HG02840 (cell line): ENCODE results near the gene MELTF.

ENCODE experiments used
- ATAC-seq: cut with Tn5 transposase; IDR thresholded peaks from one replicate; pipeline ENCODE4 v1.9.1; 2021; ENCODE audit warnings: mild to moderate bottlenecking, moderate library complexity, moderate number of reproducible peaks; ENCODE audit not compliant: unreplicated experiment, low FRiP score

Gene MELTF

DNA sequence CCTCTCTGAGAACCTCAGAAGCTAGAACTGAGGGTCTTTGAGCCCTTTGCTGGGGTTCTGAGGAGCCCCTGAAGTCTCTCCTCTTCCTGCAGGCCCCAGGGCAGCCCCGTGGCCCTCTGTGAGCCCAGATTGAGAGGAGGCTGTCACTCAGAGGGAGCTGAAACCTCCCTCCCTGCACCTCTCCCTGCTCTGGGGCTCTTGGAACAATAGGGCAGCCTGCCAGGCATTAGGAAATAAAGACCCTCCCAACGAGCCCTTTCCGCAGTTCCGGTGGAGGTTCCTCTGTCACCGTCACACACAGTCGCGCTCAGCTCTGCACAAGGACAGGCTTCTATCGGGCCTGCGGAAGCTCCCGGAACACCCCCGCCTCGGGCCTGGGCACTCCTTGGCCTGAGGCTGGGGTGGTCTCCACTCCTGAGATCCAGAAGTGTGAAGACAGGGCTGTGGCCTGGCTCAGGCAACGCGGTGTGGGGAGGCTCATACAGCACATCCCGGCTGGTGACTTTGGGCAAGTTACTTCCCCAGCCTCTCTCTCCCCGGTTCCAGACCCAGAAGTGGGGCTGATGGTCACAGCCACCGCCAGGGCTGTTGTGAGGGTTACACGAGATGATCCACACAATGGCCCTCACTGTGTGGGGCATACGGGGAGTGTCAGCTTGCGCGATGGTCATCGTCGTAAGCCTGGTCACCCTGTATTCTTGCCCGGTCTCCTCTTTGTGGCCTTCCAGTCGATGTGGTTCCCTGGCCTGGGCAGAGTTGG, 17.7 kb downstream of the MELTF start:
- no peak for ATAC-seq

DNA sequence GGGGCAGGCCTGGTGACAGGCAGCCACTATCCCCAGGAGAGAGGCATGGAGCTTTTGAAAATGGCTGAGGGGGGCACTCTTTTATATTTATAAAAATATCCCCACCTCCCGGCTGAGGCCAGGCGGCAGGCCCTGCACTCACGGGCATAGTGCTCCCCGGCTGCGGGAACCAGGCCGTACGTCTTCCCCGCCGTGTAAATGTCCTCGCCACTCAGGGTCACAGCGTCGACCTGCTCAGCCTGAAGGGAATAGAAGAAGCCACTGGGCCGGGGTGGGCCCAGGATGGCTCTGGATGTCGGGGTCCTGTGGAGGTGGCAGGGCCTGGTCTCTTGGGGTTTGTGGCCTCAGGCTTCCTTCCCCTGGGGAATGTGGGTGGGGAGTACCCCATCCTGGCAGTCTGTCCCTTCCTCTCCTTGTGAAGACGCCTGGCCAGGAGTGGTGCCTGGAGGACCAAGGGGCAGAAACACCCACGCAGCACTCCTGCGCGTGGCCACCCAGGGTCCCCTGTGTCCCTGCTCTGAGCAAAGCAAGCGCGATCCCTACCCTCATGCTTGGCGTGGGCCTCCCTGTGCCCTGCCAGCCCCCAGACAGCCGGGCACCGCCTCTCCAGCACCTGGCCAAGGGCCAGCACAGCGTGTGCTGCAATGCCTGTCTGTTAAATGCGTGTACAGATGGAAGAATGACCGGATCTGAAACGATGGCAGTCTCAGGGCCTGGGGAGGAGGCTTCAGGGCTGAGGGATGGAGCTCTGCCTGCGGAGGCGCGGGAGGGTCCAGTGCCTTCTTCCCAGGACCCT, 18.9 kb downstream of the MELTF start:
- no peak for ATAC-seq

DNA sequence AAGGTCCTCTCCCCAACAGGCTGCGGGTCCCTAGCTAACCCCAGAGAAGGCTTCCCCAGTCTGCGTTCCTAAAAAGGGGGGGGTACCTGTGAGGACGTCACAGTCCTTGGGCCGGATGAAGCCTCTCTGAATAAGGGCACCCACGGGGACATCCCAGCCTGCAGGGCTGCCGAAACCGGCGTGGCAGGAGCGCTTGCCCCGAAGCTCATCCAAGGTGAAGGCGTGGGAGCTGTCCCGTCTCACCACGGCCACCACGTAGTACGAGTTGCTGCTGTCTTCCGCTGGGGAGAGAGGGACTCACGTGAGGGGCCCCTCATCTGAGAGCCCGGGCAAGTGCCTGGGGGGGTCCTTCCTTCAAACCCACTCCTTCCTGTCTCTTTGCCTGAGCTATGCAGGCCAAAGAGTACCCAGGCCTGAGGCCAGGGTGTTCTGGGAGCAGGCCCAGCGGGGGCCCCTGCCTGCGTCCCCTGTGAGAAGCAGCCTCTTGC, 20.0 kb downstream of the MELTF start:
- no peak for ATAC-seq

DNA sequence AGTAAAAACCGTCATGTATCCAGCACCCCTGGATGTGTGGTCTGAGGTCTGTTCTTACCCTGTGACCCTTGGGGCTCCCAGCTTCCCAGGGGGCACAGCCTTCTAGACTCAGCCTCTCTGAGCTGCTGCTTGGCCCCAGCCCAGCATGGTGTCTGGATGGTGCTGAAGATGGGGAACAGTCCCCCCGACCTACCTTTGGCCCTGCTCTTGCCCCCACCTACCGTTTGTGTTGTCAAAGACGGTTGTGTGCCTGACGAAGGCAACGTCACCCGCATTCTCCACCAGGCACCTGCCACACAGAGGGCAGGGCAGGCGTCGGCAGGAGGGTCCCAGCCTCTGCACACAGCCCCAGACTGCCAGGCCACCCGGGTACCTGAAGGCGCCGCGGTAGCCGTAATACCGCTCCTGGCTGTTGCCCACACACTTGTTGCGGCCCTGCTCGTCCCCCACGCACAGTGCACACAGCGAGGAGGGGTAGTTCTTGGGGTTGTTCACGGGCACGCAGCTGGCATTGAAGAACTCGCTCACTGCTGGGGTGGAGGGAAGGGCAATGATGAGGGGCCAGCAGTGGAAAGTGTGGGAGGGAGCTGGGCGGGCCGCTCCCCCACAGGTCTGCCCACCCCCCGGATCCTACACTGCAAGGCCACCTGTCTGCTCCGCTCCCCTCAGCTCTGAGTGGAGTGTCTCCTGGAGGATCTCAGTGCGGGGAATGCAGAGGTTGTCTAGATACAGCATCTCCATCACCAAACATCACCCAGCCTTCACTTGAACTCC, 21.0 kb downstream of the MELTF start:
- ATAC-seq = no peak

- ATAC-seq = no peak
Observed at GRCh38 chr3:197007953-197008352, 21.7 kb downstream of the MELTF start.

- ATAC-seq = no peak
Observed at GRCh38 chr3:197007296-197007940, 22.2 kb downstream of the MELTF start.

DNA sequence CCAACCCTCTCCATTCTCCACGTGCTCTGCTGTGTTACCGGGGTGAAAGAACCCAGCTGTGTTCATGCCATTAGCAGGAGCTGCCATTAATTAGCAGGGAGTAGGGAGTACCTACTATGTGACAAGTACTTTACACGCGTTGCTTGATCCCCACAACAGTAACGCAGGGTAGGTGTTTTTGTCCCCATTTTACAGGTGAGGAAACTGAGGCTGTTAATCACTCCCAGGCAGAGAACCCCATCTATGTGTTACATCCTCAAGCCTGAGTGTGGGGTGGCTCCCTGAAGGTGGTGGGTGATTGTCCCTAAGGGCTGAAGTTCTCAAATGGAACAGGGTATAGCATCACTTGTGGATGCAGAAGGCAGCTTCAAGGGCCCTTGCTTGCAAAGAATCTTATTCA, 22.8 kb downstream of the MELTF start:
- no peak for ATAC-seq

- no peak for ATAC-seq
Observed at GRCh38 chr3:197006446-197006845, 23.2 kb downstream of the MELTF start.

DNA sequence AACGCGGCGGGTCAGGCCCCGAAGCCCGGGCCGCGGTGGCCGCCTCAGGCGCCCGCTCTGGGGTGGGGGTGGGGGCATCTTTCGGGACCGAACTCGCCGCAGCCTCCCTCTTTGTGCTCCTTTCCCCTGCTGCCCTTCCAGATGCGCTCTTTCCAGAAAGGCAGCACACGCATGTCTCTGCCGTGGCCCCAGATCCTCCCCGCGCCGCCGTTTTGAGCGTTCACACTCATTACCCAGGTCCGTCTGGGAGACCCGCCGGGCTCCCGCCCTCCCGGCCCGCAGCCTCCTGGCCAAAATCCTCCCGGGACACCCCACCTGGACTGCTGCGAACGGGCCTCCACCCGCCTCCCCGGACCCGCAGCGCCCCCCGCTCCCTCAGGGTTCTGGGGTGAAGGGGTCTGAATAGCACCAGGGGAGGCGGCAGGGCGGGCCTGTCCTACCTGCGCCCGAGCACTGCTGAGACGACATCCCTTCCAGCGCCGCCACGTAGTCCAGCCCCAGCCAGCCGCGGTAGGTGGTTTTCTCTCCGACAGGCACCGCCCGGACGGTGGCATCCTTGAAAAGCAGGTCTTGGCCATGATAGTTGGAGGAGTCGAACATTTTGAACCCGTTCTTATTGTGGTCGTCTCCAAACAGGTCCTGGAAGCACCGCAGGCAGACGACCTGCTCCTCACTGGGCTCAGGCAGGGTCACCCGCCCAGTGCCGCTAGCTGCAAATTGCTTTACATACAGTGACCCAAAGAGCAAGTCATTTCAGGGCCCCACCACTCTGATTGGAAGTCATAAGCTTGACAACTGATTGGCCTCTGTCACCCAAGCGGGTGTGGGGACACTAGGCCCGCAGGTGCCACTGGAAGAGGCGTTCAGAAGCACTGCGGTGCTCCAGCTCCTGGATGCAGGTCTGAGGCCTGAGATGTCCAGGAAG, 25.9 kb downstream of the MELTF start:
- no peak for ATAC-seq

DNA sequence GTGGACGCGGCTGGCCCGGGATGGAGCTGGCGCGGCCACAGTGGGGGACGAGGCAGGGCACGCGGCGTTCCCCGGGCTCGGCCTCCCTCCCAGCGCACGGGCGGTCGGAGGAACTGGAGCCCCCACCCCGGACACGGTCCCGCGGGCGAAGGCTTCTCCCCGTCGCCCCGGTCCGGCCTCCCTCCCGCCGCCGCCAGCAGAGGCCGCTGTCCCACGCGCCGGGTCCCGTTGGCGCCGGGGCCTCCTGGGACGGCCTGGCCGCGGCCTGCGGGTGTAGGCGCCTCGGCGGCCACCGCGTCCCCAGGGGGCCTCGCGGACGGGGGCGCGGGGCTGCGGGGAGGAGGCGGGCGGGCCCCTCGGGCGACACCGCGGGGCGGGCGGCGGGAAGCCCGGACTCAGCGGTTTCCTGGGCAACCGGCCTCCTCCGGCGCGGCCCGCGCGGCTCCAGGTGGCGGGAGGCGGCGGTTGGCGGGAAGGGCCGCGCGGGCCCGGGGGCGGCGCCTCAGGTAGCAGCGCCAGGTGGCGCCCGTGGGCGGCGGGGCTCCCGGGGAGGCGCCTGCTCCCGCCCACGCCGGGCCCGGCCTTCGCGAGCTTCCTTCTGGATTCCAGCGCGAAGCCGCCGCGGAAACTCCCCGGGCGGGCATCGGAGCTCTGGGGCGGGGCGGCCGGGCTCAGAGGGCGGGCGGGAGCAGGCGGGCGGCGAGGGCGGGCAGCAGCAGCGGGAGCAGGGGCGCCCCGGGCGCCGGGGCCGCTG, 26.7 kb downstream of the MELTF start:
- peak; percentile 73 for ATAC-seq

GRCh38 chr3:197001972-197002700, 27.5 kb downstream of the MELTF start:
- peak; percentile 12 for ATAC-seq

- ATAC-seq = no peak
Observed at GRCh38 chr3:197001106-197001971, 28.3 kb downstream of the MELTF start.

- no peak for ATAC-seq
Observed at GRCh38 chr3:197000211-197000610, 29.4 kb downstream of the MELTF start.

DNA sequence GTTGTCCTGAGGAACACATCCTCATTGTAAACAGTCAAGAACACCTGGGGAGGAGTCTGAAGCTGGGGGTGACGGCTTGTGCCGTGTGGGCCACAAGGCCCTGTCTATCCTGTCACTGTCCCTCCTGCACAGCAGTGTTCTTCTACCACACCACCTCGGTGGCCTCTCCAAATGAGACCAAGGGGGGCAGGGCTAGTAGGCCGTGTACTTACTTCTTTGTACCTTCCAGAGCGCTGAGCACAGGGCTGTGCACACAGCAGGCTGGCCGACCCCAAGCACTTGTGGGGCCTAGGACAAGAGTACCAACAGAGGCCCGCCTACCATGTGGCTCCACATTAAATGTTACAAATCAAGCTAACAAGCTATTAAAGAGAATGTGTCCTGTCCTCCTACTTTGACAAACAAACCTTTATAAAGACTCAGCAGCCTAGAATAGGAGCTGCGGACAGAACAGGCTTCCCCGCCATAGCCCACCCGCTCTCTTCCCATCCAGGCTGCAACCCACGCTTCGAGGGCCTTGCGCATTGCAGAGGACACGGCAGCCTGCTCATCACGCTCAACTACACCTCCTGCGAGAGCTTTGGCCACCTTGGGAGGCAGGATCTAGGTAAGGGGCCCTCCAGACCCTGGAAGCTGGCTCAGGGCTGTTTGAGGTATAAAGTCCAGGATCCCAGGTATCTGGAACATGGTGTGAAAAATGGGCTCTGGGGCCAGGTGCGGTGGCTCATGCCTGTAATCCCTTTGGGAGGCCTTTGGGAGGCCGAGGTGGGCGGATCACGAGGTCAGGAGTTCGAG, 30.5 kb downstream of the MELTF start:
- ATAC-seq = no peak

DNA sequence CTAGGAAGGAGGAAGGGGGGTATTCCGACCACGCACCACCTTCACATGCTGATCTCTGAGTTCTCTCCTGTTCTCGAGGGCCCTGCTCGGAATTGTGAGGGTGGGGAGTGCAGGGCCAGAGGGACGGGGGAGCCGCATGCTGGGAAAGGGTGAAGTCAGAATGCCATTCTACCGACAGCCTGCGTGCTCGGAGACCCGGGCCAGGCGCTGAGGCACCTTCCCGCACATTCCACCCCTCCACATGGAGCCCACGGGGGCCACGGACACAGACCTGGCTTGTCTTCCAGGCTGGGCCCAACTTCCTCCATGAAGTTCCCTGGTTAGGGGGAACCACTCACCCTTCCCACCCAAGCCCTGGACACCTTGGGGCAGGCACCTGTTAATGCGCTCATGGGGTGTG, 32.3 kb downstream of the MELTF start:
- no peak for ATAC-seq
